KMS-11 (cell line): ENCODE data around the gene DNMT1.

Experiments
- H2AFZ ChIP-seq: fragments of 200-600 bp; sonication (generic); 2 replicates; pipeline ENCODE4 v1.6.1; 2016; ENCODE audit warnings: antibody characterized with exemption, mixed run types, low read depth
- H3K27ac ChIP-seq: fragments of 200-600 bp; sonication (generic); 2 replicates; pipeline ENCODE4 v1.6.1; 2016; ENCODE audit warnings: mild to moderate bottlenecking, mixed run types
- H3K27me3 ChIP-seq: fragments of 200-600 bp; sonication (generic); 2 replicates; pipeline ENCODE4 v1.6.1; 2017; ENCODE audit warnings: mild to moderate bottlenecking, low read depth, mixed run types, moderate library complexity; ENCODE audit not compliant: insufficient read depth
- H3K36me3 ChIP-seq: fragments of 200-600 bp; sonication (generic); 2 replicates; pipeline ENCODE4 v1.6.1; 2017; ENCODE audit warnings: mild to moderate bottlenecking, mixed run types; ENCODE audit not compliant: insufficient read depth
- H3K4me1 ChIP-seq: fragments of 200-600 bp; sonication (generic); 2 replicates; pipeline ENCODE4 v1.6.1; 2016; ENCODE audit warnings: mild to moderate bottlenecking, low read depth, mixed run types; ENCODE audit not compliant: poor library complexity, severe bottlenecking
- H3K4me2 ChIP-seq: fragments of 200-600 bp; sonication (generic); 2 replicates; pipeline ENCODE4 v1.7.0; 2016; ENCODE audit warnings: mild to moderate bottlenecking, mixed run types
- H3K4me3 ChIP-seq: fragments of 200-600 bp; sonication (generic); IDR thresholded peaks from 2 replicates; pipeline ENCODE4 v1.6.1; 2017; ENCODE audit warnings: low read depth, low read length, mixed read lengths; ENCODE audit not compliant: insufficient read depth
- H3K79me2 ChIP-seq: fragments of 200-600 bp; sonication (generic); 2 replicates; pipeline ENCODE4 v1.6.1; 2016; ENCODE audit warnings: low read depth, mixed run types; ENCODE audit not compliant: insufficient read depth
- H3K9ac ChIP-seq: fragments of 200-600 bp; sonication (generic); 2 replicates; pipeline ENCODE4 v1.6.1; 2016; ENCODE audit warnings: mild to moderate bottlenecking, mixed run types
- H4K20me1 ChIP-seq: fragments of 200-600 bp; sonication (generic); 2 replicates; pipeline ENCODE4 v1.6.1; 2016; ENCODE audit warnings: mild to moderate bottlenecking, mixed run types; ENCODE audit not compliant: insufficient read depth
- TF ChIP-seq, protein P1 (sequence below): fragments of 200-600 bp; sonication (generic); conservative IDR thresholded peaks from 2 replicates; pipeline ENCODE4 v1.6.1; 2017; ENCODE audit warnings: low read depth, mild to moderate bottlenecking, antibody characterized with exemption, low read length, moderate library complexity, mixed read lengths

Gene DNMT1

GRCh38 chr19:10133596-10133995, 61.2 kb downstream of the DNMT1 start:
- Histone ChIP-seq H3K36me3 (peaks cover 8% of the 10 kb centered on the region; the same call in 1 of the 2 replicates), H3K27me3 (no peaks in the 10 kb centered on the region), H4K20me1 (no peaks in the 10 kb centered on the region), H3K4me2 (no peak overlapping the region), H3K9ac (no peak overlapping the region), H3K4me1 (no peaks in the 10 kb centered on the region), H2AFZ (no peak overlapping the region), H3K79me2 (no peaks in the 10 kb centered on the region), H3K27ac (no peak overlapping the region), H3K4me3 (no peak overlapping the region)
- TF ChIP-seq, protein P1, sequence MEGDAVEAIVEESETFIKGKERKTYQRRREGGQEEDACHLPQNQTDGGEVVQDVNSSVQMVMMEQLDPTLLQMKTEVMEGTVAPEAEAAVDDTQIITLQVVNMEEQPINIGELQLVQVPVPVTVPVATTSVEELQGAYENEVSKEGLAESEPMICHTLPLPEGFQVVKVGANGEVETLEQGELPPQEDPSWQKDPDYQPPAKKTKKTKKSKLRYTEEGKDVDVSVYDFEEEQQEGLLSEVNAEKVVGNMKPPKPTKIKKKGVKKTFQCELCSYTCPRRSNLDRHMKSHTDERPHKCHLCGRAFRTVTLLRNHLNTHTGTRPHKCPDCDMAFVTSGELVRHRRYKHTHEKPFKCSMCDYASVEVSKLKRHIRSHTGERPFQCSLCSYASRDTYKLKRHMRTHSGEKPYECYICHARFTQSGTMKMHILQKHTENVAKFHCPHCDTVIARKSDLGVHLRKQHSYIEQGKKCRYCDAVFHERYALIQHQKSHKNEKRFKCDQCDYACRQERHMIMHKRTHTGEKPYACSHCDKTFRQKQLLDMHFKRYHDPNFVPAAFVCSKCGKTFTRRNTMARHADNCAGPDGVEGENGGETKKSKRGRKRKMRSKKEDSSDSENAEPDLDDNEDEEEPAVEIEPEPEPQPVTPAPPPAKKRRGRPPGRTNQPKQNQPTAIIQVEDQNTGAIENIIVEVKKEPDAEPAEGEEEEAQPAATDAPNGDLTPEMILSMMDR, result no peak

DNA sequence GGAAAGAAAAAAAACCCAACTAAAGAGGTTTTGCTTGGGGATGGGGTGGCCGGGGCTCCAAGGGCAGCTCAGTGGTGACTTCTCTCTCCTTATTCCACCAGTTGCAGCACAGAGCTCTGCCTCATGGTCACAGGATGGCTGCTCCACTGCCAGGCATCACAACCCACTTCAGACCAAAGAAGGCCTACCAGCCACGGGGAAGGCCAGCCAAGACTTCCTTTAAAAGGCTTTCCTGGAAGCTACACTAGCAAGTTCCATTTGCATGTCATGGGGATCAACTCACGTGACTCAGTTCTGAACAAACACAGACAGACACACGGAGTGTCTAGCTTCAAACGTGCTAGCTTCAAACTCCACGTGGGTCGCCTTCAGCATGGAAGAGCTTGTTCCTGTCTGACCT, 61.8 kb downstream of the DNMT1 start:
- H2AFZ ChIP-seq, result no peak overlapping the region
- no peak overlapping the region for H3K27ac ChIP-seq
- no peak overlapping the region for H3K4me3 ChIP-seq
- H3K36me3 ChIP-seq, result peaks cover 8% of the 10 kb centered on the region; the same call in 1 of the 2 replicates
- H3K27me3 ChIP-seq, result no peaks in the 10 kb centered on the region
- no peaks in the 10 kb centered on the region for H3K79me2 ChIP-seq
- H4K20me1 ChIP-seq, result no peaks in the 10 kb centered on the region
- no peak overlapping the region for H3K4me2 ChIP-seq
- H3K9ac ChIP-seq, result no peak overlapping the region
- H3K4me1 ChIP-seq, result no peaks in the 10 kb centered on the region
- TF ChIP-seq, protein P1, result no peak

- H3K79me2 ChIP-seq, result no peaks in the 10 kb centered on the region
- no peak overlapping the region for H3K27ac ChIP-seq
- no peaks in the 10 kb centered on the region for H3K27me3 ChIP-seq
- no peaks in the 10 kb centered on the region for H3K4me1 ChIP-seq
- no peak overlapping the region for H2AFZ ChIP-seq
- H3K9ac ChIP-seq, result no peak overlapping the region
- no peak overlapping the region for H3K4me3 ChIP-seq
- TF ChIP-seq, protein P1, result no peak
- H3K36me3 ChIP-seq, result no peaks in the 10 kb centered on the region
- H4K20me1 ChIP-seq, result no peaks in the 10 kb centered on the region
- no peak overlapping the region for H3K4me2 ChIP-seq
Measured at GRCh38 chr19:10126213-10126639, 68.5 kb downstream of the DNMT1 start.

DNA sequence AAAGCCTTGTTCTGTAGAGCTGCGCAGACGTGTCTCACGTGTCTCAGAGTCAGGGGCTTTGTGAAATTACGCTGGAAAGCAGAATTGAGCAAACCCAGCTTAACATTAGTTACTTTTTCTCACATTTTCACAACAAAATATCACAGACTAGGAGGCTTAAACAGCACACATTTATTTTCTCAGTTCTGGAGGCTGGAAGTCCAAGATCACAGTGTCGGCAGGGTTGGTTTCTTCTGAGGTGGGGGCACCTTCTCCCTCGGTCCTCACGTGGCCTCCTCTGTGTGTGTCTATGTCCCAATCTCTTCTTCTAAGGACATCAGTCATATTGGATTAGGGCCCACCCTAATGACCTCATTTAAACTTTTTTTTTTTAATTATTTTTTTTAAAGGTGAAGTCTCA, 70.3 kb downstream of the DNMT1 start:
- TF ChIP-seq, protein P1, result no peak
- Histone ChIP-seq H3K27ac (no peak overlapping the region), H3K9ac (no peak overlapping the region), H3K4me3 (no peak overlapping the region), H3K36me3 (no peaks in the 10 kb centered on the region), H4K20me1 (no peaks in the 10 kb centered on the region), H3K27me3 (no peaks in the 10 kb centered on the region), H3K4me1 (no peaks in the 10 kb centered on the region), H2AFZ (no peak overlapping the region), H3K4me2 (no peak overlapping the region), H3K79me2 (peaks cover 2% of the 10 kb centered on the region; the same call in 1 of the 2 replicates)
